ENCODE measurements around the gene MACROD1.
"Not testable (repeated sequence)": the region's sequence is repeated elsewhere in the genome, so short reads cannot be mapped to it uniquely, and the experiment has no call there.

MACROD1 gene

GRCh38 chr11:63999349-64000025 is 166.4 kb downstream of the MACROD1 start:
- peak; percentile 82 for DNase-seq (ENCODE audit: low read depth, low spot score)

GRCh38 chr11:63998558-63999348 is 167.2 kb downstream of the MACROD1 start:
- no peak for DNase-seq (ENCODE audit: low read depth, low spot score)

- no peak for DNase-seq (ENCODE audit: low read depth, low spot score)
These were observed 168.0 kb downstream of the MACROD1 start for GRCh38 chr11:63997801-63998337.

GRCh38 chr11:63997104-63997700 is 168.7 kb downstream of the MACROD1 start:
- DNase-seq (ENCODE audit: low read depth, low spot score): no peak

GRCh38 chr11:63996512-63996911 is 169.4 kb downstream of the MACROD1 start:
- DNase-seq (ENCODE audit: low read depth, low spot score): no peak

- no peak for DNase-seq (ENCODE audit: low read depth, low spot score)
These were observed 171.9 kb downstream of the MACROD1 start for GRCh38 chr11:63993993-63994392.

- no peak for DNase-seq (ENCODE audit: low read depth, low spot score)
These were observed 172.8 kb downstream of the MACROD1 start for GRCh38 chr11:63993100-63993499.

GRCh38 chr11:63991558-63991957 is 174.4 kb downstream of the MACROD1 start:
- DNase-seq (ENCODE audit: low read depth, low spot score): no peak

- DNase-seq (ENCODE audit: low read depth, low spot score): no peak
These were observed 178.9 kb downstream of the MACROD1 start for GRCh38 chr11:63986932-63987513.

- peak; percentile 95 for DNase-seq (ENCODE audit: low read depth, low spot score)
These were observed 179.6 kb downstream of the MACROD1 start, which contains the start of gene OTUB1 for GRCh38 chr11:63986156-63986931. Gene OTUB1 (plus strand): TSS chr11:63986438. CDS start chr11:63986457, 19 bp downstream.

- no peak for DNase-seq (ENCODE audit: low read depth, low spot score)
These were observed 180.1 kb downstream of the MACROD1 start for GRCh38 chr11:63985812-63986155.

- DNase-seq (ENCODE audit: low read depth, low spot score): no peak
These were observed 186.5 kb downstream of the MACROD1 start for GRCh38 chr11:63979426-63979825.

GRCh38 chr11:63978551-63979239 is 187.2 kb downstream of the MACROD1 start:
- DNase-seq (ENCODE audit: low read depth, low spot score): no peak

GRCh38 chr11:63974259-63975143 is 191.4 kb downstream of the MACROD1 start, which contains the start of gene COX8A:
Gene COX8A (plus strand): TSS chr11:63974620. CDS start chr11:63974681, 61 bp downstream.
- DNase-seq (ENCODE audit: low read depth, low spot score): peak; percentile 100

- not testable (repeated sequence) for DNase-seq (ENCODE audit: low read depth, low spot score)
These were observed 192.0 kb downstream of the MACROD1 start for GRCh38 chr11:63973912-63974258.

- DNase-seq (ENCODE audit: low read depth, low spot score): no peak
These were observed 195.0 kb downstream of the MACROD1 start for GRCh38 chr11:63970902-63971301.

GRCh38 chr11:63969461-63969860 is 196.5 kb downstream of the MACROD1 start:
- DNase-seq (ENCODE audit: low read depth, low spot score): no peak

GRCh38 chr11:63966444-63966843 is 199.5 kb downstream of the MACROD1 start:
- no peak for DNase-seq (ENCODE audit: low read depth, low spot score)

- not testable (repeated sequence) for DNase-seq (ENCODE audit: low read depth, low spot score)
These were observed 202.0 kb downstream of the MACROD1 start for GRCh38 chr11:63963895-63964294.
